Peyer's patch (tissue), 4 donors: ENCODE data around the gene PARVB. TPM values are rescaled to one million over a fixed set of nuclear protein-coding genes. Genes with fewer than 3 reads are reported as not detected.
"Not testable (repeated sequence)": the region's sequence is repeated elsewhere in the genome, so short reads cannot be mapped to it uniquely, and the experiment has no call there.

Source experiments
- DNase-seq, 3 donors: peaks; one replicate each; pipeline ENCODE4 v3.0.0-alpha.2; 2017 to 2019
- H3K27ac ChIP-seq, 4 donors: fragments of 200-600 bp; sonication (generic); one replicate each; pipeline ENCODE4 v1.5.1; 2016 to 2019
- H3K27me3 ChIP-seq, 2 donors: fragments of 200-600 bp; sonication (generic); one replicate each; pipeline ENCODE4 v1.5.1; 2019
- H3K36me3 ChIP-seq, 3 donors: fragments of 200-600 bp; sonication (generic); one replicate each; pipeline ENCODE4 v1.5.1; 2016 to 2019
- H3K4me1 ChIP-seq, 4 donors: fragments of 200-600 bp; sonication (generic); one replicate each; pipeline ENCODE4 v1.5.1; 2016 to 2019
- H3K4me3 ChIP-seq, 4 donors: fragments of 200-600 bp; sonication (generic); 1 replicate in 3 of 4; 2 replicates in 1 of 4; pipeline ENCODE4 v1.5.1; 2016 to 2019; ENCODE audit warnings: mild to moderate bottlenecking in 1 of 4
- H3K9me3 ChIP-seq, 4 donors: fragments of 200-600 bp; sonication (generic); one replicate each; pipeline ENCODE4 v1.5.1; 2016 to 2019; ENCODE audit warnings: mild to moderate bottlenecking in 1 of 4
- POLR2A ChIP-seq, 2 donors: fragments of 450-650 bp; IDR thresholded peaks; one replicate each; pipeline ENCODE4 v1.5.1; 2017; ENCODE audit warnings: antibody characterized with exemption in 2 of 2, mild to moderate bottlenecking in 2 of 2, moderate library complexity in 2 of 2
- total RNA-seq, 4 donors: library from RNA; depleted of rRNA; stranded (reverse); fragments of >200 nt; gene quantifications; one replicate each; pipeline ENCODE4 v1.1.0, GENCODE V29; 2016
- TF ChIP-seq, protein P1 (sequence below), 6 experiments: fragments of 450-650 bp in 4 of 6; fragments of 200-600 bp in 2 of 6; sonication (generic) in 1 of 6; IDR thresholded peaks; one replicate each; pipeline ENCODE4 v1.5.1; 2017 to 2019; ENCODE audit warnings: antibody characterized with exemption in 6 of 6, mild to moderate bottlenecking in 3 of 6, moderate library complexity in 1 of 6

Gene PARVB
- total RNA-seq, 4 donors from 2014 or later: 1.8 to 71.8 (median 7.7) TPM

DNA sequence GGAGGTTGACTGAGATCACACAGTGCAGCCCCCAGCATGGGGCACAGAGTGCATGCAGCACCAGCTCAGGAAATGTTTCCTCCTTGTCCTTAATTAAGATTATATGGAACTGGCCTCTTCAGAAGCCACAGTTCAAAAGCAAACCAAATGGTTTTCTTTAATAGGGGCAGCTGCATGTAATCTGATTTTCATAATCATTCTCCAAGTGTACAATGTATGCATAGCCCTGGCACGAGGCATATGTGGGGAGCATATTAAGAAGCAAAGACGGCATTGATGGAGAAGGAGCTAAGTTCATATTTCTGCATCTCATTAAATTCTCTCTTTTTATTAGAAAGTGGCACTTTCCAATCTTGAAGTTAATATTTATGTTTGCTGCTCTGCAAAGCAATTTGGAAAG lies 9.9 kb upstream of the PARVB start:
- Histone ChIP-seq H3K4me3 (no peak overlapping the region), H3K36me3 (no peaks in the 10 kb centered on the region), H3K27ac (no peak overlapping the region), H3K4me1 (no peaks in the 10 kb centered on the region), H3K9me3 (no peaks in the 10 kb centered on the region), H3K27me3 (no peaks in the 10 kb centered on the region)
- TF ChIP-seq POLR2A (IDR thresholded peaks at IDR 0.05): no peak
- TF ChIP-seq, protein P1, sequence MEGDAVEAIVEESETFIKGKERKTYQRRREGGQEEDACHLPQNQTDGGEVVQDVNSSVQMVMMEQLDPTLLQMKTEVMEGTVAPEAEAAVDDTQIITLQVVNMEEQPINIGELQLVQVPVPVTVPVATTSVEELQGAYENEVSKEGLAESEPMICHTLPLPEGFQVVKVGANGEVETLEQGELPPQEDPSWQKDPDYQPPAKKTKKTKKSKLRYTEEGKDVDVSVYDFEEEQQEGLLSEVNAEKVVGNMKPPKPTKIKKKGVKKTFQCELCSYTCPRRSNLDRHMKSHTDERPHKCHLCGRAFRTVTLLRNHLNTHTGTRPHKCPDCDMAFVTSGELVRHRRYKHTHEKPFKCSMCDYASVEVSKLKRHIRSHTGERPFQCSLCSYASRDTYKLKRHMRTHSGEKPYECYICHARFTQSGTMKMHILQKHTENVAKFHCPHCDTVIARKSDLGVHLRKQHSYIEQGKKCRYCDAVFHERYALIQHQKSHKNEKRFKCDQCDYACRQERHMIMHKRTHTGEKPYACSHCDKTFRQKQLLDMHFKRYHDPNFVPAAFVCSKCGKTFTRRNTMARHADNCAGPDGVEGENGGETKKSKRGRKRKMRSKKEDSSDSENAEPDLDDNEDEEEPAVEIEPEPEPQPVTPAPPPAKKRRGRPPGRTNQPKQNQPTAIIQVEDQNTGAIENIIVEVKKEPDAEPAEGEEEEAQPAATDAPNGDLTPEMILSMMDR (IDR thresholded peaks at IDR 0.05): no peak
- no peak for DNase-seq

DNA sequence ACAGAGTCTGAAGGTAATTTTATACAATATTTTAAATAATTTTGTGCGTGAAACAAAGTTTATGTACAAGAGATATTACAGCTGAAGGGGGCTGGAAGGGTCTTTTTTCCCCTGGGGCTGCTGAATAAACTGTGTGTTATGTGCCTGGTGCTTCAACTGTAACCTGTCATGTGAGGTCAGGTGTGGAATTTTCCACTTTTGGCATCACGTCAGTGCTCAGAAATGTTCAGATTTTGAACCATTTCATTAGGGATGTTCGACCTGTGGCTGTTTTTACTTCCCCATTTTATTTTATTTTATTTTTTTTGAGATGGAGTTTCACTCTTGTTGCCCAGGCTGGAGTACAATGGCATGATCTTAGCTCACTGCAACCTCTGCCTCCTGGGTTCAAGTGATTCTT lies 7.5 kb upstream of the PARVB start:
- not testable (repeated sequence) for H3K36me3 ChIP-seq, H3K4me1 ChIP-seq, H3K27ac ChIP-seq, DNase-seq, H3K9me3 ChIP-seq, H3K4me3 ChIP-seq, H3K27me3 ChIP-seq

DNA sequence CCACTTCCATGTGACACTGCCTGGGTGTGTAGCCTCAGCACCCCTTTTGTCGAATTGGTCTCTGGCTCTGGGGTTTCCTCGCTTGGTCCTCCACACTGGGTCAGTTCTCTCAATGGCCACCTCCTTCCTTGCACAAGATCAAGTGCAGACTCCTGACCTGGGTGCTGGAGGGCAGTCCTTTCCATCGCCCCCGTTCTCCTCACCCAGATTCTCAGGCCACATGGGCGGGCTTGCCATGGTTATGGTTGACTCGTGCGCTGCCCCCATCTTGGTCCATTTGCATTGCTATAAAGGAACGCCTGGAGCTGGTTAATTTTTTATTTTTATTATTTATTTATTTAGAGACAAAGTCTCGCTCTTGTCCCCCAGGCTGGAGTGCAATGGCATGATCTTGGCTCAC lies 5.5 kb upstream of the PARVB start:
- TF ChIP-seq, protein P1 (IDR thresholded peaks at IDR 0.05): no peak
- TF ChIP-seq POLR2A (IDR thresholded peaks at IDR 0.05): no peak
- Histone ChIP-seq H3K9me3 (no peaks in the 10 kb centered on the region), H3K36me3 (no peaks in the 10 kb centered on the region), H3K27me3 (no peaks in the 10 kb centered on the region), H3K4me1 (peaks cover 0 to 2% (median 2%) of the 10 kb centered on the region in 4 donors), H3K4me3 (no peak overlapping the region), H3K27ac (no peak overlapping the region)
- DNase-seq: no peak

DNA sequence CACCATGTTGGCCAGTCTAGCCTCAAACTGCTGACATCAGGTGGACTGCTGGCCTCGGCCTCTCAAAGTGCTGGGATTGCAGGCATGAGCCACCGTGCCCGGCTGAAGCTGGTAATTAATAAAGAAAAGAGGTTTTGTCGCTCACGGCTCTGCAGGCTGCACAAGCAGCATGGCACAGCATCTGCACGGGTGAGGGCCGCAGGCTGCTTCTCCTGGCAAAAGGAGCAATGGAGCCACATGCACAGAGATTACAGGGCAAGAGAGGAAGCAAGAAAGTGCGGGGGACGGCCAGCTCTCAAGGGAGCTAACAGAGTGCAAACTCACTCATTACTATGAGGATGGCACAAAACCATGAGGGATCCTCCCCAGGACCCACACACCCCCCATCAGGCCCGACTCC lies 4.7 kb upstream of the PARVB start:
- no peak overlapping the region for H3K4me3 ChIP-seq
- H3K27me3 ChIP-seq: no peaks in the 10 kb centered on the region
- no peaks in the 10 kb centered on the region for H3K9me3 ChIP-seq
- no peak for TF ChIP-seq POLR2A (IDR thresholded peaks at IDR 0.05)
- TF ChIP-seq, protein P1 (IDR thresholded peaks at IDR 0.05): no peak
- H3K36me3 ChIP-seq: no peaks in the 10 kb centered on the region
- no peak overlapping the region for H3K27ac ChIP-seq
- no peak for DNase-seq
- H3K4me1 ChIP-seq: peaks cover 0 to 5% (median 4%) of the 10 kb centered on the region in 4 donors

DNA sequence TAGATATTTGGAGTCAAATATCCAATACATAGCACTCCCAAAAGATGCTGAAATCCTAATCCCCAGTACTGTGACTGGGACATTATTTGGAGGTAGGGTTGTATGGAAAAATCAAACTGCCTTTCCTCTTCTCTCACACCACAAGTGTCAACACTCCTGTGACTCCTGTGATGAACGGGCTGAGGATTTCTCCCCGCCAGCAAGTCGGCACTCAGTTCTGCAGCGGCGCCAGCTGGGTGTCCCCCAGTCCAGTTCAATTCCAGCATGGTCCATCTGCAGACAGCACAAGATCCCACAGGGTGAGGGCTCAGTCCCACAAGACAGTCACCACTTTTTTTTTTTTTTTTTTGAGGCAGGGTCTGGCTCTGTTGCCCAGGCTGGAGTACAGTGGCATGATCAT lies 4.3 kb upstream of the PARVB start:
- Histone ChIP-seq H3K27me3 (no peaks in the 10 kb centered on the region), H3K36me3 (no peaks in the 10 kb centered on the region), H3K27ac (no peak overlapping the region), H3K4me1 (peaks cover 0 to 5% (median 4%) of the 10 kb centered on the region in 4 donors), H3K4me3 (no peak overlapping the region), H3K9me3 (no peaks in the 10 kb centered on the region)
- DNase-seq: no peak
- TF ChIP-seq, protein P1 (IDR thresholded peaks at IDR 0.05): no peak
- no peak for TF ChIP-seq POLR2A (IDR thresholded peaks at IDR 0.05)

DNA sequence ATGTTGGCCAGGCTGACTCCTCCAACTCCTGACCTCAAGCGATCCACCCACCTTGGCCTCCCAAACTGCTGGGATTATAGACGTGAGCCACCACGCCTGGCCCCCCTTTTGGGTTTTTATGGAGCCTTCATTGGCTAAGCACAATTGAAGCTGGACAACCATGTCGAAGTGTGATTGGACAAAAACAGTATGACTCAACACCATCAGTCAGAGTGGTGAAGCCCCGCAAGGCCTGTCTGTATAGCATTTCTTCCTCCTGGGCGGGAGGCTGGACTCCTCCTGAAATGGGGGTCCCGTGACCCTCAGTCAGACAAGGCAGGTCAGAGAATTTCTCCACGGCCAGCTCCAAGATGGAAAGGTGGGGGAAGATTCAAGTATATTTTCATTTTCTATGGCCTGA lies 3.1 kb upstream of the PARVB start:
- Histone ChIP-seq H3K4me1 (peaks cover 0 to 5% (median 4%) of the 10 kb centered on the region in 4 donors), H3K27me3 (no peaks in the 10 kb centered on the region), H3K27ac (no peak overlapping the region), H3K9me3 (no peaks in the 10 kb centered on the region), H3K4me3 (no peak overlapping the region), H3K36me3 (no peaks in the 10 kb centered on the region)
- DNase-seq: no peak
- TF ChIP-seq, protein P1 (IDR thresholded peaks at IDR 0.05): no peak
- no peak for TF ChIP-seq POLR2A (IDR thresholded peaks at IDR 0.05)
